HepG2 (cell line): ENCODE measurements around the gene KLF7.

Experiments used
- ATF7 ChIP-seq, 2 experiments: fragments of 450-650 bp in 1 of 2; sonication (generic) in 1 of 2; formaldehyde crosslinking in 1 of 2; IDR thresholded peaks; 2 replicates each; pipeline versions ENCODE4 v1.4.0 to v1.6.1; 2016 to 2020; ENCODE audit warnings: antibody characterized with exemption in 1 of 2, mild to moderate bottlenecking in 1 of 2, missing genetic modification reagents in 1 of 2
- RAD21 ChIP-seq: fragments of 450-650 bp; formaldehyde crosslinking; IDR thresholded peaks from 2 replicates; pipeline ENCODE4 v1.5.0; 2020; ENCODE audit warnings: mild to moderate bottlenecking
- RAD51 ChIP-seq: fragments of 450-650 bp; IDR thresholded peaks from 2 replicates; pipeline ENCODE4 v1.6.1; 2016; ENCODE audit warnings: borderline replicate concordance
- SP1 ChIP-seq, 2 experiments: fragments of 450-650 bp in 1 of 2; sonication (generic) in 1 of 2; formaldehyde crosslinking in 1 of 2; IDR thresholded peaks; 2 replicates each; pipeline versions ENCODE4 v1.4.0 to v1.6.1; 2016 to 2020; ENCODE audit warnings: missing genetic modification reagents in 1 of 2
- SUZ12 ChIP-seq: fragments of 150-350 bp; IDR thresholded peaks from 2 replicates; pipeline ENCODE4 v1.6.1; 2014; ENCODE audit warnings: low read depth, low read length
- TARDBP ChIP-seq: sonication (generic); formaldehyde crosslinking; IDR thresholded peaks from 2 replicates; pipeline ENCODE4 v1.8.0; 2022; ENCODE audit warnings: mild to moderate bottlenecking, missing genetic modification reagents
- ZFP36 ChIP-seq: fragments of 150-350 bp; IDR thresholded peaks from 2 replicates; pipeline ENCODE4 v1.6.1; 2018; ENCODE audit warnings: borderline replicate concordance, low read length, low read depth; ENCODE audit not compliant: partially characterized antibody
- TF ChIP-seq, protein P1 (sequence below): sonication (generic); formaldehyde crosslinking; IDR thresholded peaks from 2 replicates; pipeline ENCODE4 v1.4.0; 2020; ENCODE audit warnings: missing genetic modification reagents
- TF ChIP-seq, protein P2 (sequence below): sonication (generic); formaldehyde crosslinking; IDR thresholded peaks from 2 replicates; pipeline ENCODE4 v1.5.0; 2020; ENCODE audit warnings: mild to moderate bottlenecking, missing genetic modification reagents, moderate library complexity
- TF ChIP-seq, protein P3 (sequence below): sonication (generic); formaldehyde crosslinking; IDR thresholded peaks from 2 replicates; pipeline ENCODE4 v1.4.0; 2020; ENCODE audit warnings: missing genetic modification reagents
- TF ChIP-seq, protein P4 (sequence below): sonication (generic); formaldehyde crosslinking; IDR thresholded peaks from 2 replicates; pipeline ENCODE4 v1.5.0; 2020; ENCODE audit warnings: missing genetic modification reagents, mild to moderate bottlenecking, borderline replicate concordance
- TF ChIP-seq, protein P5 (sequence below): sonication (generic); formaldehyde crosslinking; IDR thresholded peaks from 2 replicates; pipeline ENCODE4 v1.8.0; 2022; ENCODE audit warnings: mild to moderate bottlenecking, missing genetic modification reagents; ENCODE audit not compliant: insufficient replicate concordance

DNA sequence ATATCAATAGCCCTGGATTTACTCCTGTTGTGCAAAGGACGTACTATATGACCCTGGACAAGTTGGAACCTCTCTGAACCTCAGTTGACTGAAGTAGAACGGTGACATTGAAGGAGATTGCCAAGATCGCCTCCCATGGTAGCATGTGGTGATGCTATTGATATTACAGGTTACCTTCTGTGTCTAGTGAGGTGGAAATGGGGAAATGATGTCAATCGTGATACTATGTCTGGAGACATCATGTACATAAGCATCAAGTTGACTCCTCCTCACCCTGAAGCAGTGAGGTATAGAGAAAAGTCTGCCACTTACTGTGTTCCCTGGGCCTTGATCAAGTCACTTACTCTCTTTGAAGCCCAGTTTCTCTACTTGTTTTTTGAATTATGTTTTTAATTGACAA lies 93.9 kb downstream of the KLF7 start:
- TF ChIP-seq ZFP36: no peak
- no peak for TF ChIP-seq ATF7 (IDR thresholded peaks at IDR 0.05)
- no peak for TF ChIP-seq ATF7 (CRISPR knock-in tag; IDR thresholded peaks at IDR 0.05)
- TF ChIP-seq, protein P1, sequence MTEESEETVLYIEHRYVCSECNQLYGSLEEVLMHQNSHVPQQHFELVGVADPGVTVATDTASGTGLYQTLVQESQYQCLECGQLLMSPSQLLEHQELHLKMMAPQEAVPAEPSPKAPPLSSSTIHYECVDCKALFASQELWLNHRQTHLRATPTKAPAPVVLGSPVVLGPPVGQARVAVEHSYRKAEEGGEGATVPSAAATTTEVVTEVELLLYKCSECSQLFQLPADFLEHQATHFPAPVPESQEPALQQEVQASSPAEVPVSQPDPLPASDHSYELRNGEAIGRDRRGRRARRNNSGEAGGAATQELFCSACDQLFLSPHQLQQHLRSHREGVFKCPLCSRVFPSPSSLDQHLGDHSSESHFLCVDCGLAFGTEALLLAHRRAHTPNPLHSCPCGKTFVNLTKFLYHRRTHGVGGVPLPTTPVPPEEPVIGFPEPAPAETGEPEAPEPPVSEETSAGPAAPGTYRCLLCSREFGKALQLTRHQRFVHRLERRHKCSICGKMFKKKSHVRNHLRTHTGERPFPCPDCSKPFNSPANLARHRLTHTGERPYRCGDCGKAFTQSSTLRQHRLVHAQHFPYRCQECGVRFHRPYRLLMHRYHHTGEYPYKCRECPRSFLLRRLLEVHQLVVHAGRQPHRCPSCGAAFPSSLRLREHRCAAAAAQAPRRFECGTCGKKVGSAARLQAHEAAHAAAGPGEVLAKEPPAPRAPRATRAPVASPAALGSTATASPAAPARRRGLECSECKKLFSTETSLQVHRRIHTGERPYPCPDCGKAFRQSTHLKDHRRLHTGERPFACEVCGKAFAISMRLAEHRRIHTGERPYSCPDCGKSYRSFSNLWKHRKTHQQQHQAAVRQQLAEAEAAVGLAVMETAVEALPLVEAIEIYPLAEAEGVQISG (CRISPR knock-in tag): no peak
- TF ChIP-seq, protein P2, sequence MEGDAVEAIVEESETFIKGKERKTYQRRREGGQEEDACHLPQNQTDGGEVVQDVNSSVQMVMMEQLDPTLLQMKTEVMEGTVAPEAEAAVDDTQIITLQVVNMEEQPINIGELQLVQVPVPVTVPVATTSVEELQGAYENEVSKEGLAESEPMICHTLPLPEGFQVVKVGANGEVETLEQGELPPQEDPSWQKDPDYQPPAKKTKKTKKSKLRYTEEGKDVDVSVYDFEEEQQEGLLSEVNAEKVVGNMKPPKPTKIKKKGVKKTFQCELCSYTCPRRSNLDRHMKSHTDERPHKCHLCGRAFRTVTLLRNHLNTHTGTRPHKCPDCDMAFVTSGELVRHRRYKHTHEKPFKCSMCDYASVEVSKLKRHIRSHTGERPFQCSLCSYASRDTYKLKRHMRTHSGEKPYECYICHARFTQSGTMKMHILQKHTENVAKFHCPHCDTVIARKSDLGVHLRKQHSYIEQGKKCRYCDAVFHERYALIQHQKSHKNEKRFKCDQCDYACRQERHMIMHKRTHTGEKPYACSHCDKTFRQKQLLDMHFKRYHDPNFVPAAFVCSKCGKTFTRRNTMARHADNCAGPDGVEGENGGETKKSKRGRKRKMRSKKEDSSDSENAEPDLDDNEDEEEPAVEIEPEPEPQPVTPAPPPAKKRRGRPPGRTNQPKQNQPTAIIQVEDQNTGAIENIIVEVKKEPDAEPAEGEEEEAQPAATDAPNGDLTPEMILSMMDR: no peak
- no peak for TF ChIP-seq TARDBP (CRISPR knock-in tag)
- TF ChIP-seq, protein P3, sequence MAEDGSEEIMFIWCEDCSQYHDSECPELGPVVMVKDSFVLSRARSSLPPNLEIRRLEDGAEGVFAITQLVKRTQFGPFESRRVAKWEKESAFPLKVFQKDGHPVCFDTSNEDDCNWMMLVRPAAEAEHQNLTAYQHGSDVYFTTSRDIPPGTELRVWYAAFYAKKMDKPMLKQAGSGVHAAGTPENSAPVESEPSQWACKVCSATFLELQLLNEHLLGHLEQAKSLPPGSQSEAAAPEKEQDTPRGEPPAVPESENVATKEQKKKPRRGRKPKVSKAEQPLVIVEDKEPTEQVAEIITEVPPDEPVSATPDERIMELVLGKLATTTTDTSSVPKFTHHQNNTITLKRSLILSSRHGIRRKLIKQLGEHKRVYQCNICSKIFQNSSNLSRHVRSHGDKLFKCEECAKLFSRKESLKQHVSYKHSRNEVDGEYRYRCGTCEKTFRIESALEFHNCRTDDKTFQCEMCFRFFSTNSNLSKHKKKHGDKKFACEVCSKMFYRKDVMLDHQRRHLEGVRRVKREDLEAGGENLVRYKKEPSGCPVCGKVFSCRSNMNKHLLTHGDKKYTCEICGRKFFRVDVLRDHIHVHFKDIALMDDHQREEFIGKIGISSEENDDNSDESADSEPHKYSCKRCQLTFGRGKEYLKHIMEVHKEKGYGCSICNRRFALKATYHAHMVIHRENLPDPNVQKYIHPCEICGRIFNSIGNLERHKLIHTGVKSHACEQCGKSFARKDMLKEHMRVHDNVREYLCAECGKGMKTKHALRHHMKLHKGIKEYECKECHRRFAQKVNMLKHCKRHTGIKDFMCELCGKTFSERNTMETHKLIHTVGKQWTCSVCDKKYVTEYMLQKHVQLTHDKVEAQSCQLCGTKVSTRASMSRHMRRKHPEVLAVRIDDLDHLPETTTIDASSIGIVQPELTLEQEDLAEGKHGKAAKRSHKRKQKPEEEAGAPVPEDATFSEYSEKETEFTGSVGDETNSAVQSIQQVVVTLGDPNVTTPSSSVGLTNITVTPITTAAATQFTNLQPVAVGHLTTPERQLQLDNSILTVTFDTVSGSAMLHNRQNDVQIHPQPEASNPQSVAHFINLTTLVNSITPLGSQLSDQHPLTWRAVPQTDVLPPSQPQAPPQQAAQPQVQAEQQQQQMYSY (CRISPR knock-in tag): no peak
- TF ChIP-seq, protein P4, sequence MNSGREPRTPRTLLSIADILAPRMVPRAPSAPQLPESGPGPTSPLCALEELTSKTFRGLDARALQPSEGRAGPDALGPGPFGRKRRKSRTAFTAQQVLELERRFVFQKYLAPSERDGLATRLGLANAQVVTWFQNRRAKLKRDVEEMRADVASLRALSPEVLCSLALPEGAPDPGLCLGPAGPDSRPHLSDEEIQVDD (CRISPR knock-in tag): no peak
- TF ChIP-seq, protein P5, sequence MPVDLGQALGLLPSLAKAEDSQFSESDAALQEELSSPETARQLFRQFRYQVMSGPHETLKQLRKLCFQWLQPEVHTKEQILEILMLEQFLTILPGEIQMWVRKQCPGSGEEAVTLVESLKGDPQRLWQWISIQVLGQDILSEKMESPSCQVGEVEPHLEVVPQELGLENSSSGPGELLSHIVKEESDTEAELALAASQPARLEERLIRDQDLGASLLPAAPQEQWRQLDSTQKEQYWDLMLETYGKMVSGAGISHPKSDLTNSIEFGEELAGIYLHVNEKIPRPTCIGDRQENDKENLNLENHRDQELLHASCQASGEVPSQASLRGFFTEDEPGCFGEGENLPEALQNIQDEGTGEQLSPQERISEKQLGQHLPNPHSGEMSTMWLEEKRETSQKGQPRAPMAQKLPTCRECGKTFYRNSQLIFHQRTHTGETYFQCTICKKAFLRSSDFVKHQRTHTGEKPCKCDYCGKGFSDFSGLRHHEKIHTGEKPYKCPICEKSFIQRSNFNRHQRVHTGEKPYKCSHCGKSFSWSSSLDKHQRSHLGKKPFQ (CRISPR knock-in tag): no peak
- TF ChIP-seq RAD51: no peak
- TF ChIP-seq SP1 (IDR thresholded peaks at IDR 0.05): no peak
- TF ChIP-seq SP1 (CRISPR knock-in tag; IDR thresholded peaks at IDR 0.05): no peak
- no peak for TF ChIP-seq SUZ12
- TF ChIP-seq RAD21 (CRISPR knock-in tag): no peak
